Hepatocyte (in vitro differentiated cells): ENCODE results near the gene PFDN6.

ENCODE experiments used
- EZH2 ChIP-seq: fragments of 200-600 bp; sonication (generic); IDR thresholded peaks from 2 replicates; pipeline ENCODE4 v1.6.1; 2016; ENCODE audit warnings: antibody characterized with exemption, mild to moderate bottlenecking, borderline replicate concordance
- EZH2phosphoT487 ChIP-seq: fragments of 200-600 bp; sonication (generic); IDR thresholded peaks from one replicate; pipeline ENCODE4 v1.6.1; 2018; ENCODE audit warnings: antibody characterized with exemption, mild to moderate bottlenecking, low read depth, moderate library complexity; ENCODE audit not compliant: unreplicated experiment, severe bottlenecking
- TF ChIP-seq, protein P1 (sequence below): fragments of 200-600 bp; sonication (generic); IDR thresholded peaks from 2 replicates; pipeline ENCODE4 v1.5.1; 2016; ENCODE audit warnings: antibody characterized with exemption, mild to moderate bottlenecking; ENCODE audit not compliant: poor library complexity

DNA sequence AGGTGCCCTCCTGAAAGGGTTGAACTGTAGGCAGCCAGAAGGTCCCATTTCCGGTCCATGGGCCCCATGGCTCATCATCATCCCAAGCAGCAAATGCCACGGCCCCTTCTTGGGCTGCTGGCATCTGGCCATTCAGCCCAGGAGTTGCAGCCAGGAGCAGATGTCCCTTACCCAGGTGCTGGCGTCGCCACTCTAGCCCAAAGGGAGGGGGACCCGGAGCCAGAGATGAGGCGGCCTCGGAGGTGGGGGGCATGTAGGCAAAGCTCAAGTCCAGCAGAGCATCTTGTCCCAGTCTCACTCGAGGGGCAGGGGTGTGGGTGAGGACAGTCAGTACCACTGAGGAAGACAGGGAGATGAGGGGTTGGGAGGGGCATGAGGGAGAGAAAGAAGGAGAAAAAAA is 15.7 kb downstream of the PFDN6 start:
- TF ChIP-seq, protein P1, sequence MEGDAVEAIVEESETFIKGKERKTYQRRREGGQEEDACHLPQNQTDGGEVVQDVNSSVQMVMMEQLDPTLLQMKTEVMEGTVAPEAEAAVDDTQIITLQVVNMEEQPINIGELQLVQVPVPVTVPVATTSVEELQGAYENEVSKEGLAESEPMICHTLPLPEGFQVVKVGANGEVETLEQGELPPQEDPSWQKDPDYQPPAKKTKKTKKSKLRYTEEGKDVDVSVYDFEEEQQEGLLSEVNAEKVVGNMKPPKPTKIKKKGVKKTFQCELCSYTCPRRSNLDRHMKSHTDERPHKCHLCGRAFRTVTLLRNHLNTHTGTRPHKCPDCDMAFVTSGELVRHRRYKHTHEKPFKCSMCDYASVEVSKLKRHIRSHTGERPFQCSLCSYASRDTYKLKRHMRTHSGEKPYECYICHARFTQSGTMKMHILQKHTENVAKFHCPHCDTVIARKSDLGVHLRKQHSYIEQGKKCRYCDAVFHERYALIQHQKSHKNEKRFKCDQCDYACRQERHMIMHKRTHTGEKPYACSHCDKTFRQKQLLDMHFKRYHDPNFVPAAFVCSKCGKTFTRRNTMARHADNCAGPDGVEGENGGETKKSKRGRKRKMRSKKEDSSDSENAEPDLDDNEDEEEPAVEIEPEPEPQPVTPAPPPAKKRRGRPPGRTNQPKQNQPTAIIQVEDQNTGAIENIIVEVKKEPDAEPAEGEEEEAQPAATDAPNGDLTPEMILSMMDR = no peak
- TF ChIP-seq EZH2phosphoT487 (no peak), EZH2 (no peak)
